Testis (tissue), 2 donors: ENCODE results near the gene GLRX5.

Source experiments
- CTCF ChIP-seq, 3 experiments: fragments of 450-650 bp in 2 of 3; fragments of 200-600 bp in 1 of 3; sonication (generic) in 1 of 3; IDR thresholded peaks; one replicate each; pipeline ENCODE4 v1.5.1; 2016 to 2019; ENCODE audit warnings: antibody characterized with exemption in 3 of 3, mild to moderate bottlenecking in 2 of 3, moderate library complexity in 1 of 3
- POLR2A ChIP-seq: fragments of 450-650 bp; IDR thresholded peaks from one replicate; pipeline ENCODE4 v1.6.1; 2017; ENCODE audit warnings: antibody characterized with exemption, mild to moderate bottlenecking, moderate library complexity

GRCh38 chr14:95500201-95500681, 34.6 kb upstream of the GLRX5 start:
- TF ChIP-seq CTCF (IDR thresholded peaks at IDR 0.05) (no peak), POLR2A (no peak)
